Trophoblast cell (in vitro differentiated cells and primary cell): ENCODE measurements around the gene RNF208.

Experiments
- DNase-seq, 2 donors: peaks; one replicate each; pipeline ENCODE4 v3.0.0-alpha.2; 2016
- H2AFZ ChIP-seq: 2 replicates; pipeline ENCODE4 v1.6.1; 2013; ENCODE audit warnings: low read length, moderate library complexity, mild to moderate bottlenecking; ENCODE audit not compliant: insufficient read depth, poor library complexity
- H2AK5ac ChIP-seq: 2 replicates; pipeline ENCODE4 v1.6.1; 2013; ENCODE audit warnings: mild to moderate bottlenecking, low read length
- H2BK120ac ChIP-seq: 2 replicates; pipeline ENCODE4 v1.6.1; 2013; ENCODE audit warnings: low read length, mild to moderate bottlenecking, moderate library complexity; ENCODE audit not compliant: insufficient read depth, poor library complexity
- H2BK12ac ChIP-seq: 2 replicates; pipeline ENCODE4 v1.6.1; 2013; ENCODE audit warnings: mild to moderate bottlenecking, low read length, moderate library complexity
- H2BK5ac ChIP-seq: 2 replicates; pipeline ENCODE4 v1.6.1; 2013; ENCODE audit warnings: low read length, low read depth, moderate library complexity, mild to moderate bottlenecking; ENCODE audit not compliant: poor library complexity
- H3K14ac ChIP-seq: 2 replicates; pipeline ENCODE4 v1.6.1; 2013; ENCODE audit warnings: mild to moderate bottlenecking, low read length
- H3K18ac ChIP-seq: 2 replicates; pipeline ENCODE4 v1.6.1; 2013; ENCODE audit warnings: mild to moderate bottlenecking, low read length
- H3K23ac ChIP-seq: 2 replicates; pipeline ENCODE4 v1.6.1; 2013; ENCODE audit warnings: low read length
- H3K27ac ChIP-seq: 2 replicates; pipeline ENCODE4 v1.5.1; 2013; ENCODE audit warnings: low read depth, mild to moderate bottlenecking, inconsistent platforms, low read length, moderate library complexity
- H3K27me3 ChIP-seq: 2 replicates; pipeline ENCODE4 v1.6.1; 2013; ENCODE audit warnings: inconsistent platforms, mild to moderate bottlenecking, low read length, moderate library complexity; ENCODE audit not compliant: insufficient read depth
- H3K36me3 ChIP-seq, 2 experiments: 1 replicate in 1 of 2; 2 replicates in 1 of 2; pipeline ENCODE4 v1.6.1; 2013; ENCODE audit warnings: low read length in 2 of 2, mild to moderate bottlenecking in 2 of 2, moderate library complexity in 1 of 2; ENCODE audit not compliant: insufficient read depth in 2 of 2, control insufficient read depth in 1 of 2
- H3K4ac ChIP-seq: 2 replicates; pipeline ENCODE4 v1.6.1; 2013; ENCODE audit warnings: low read depth, mild to moderate bottlenecking, low read length, moderate library complexity
- H3K4me1 ChIP-seq, 2 experiments: 1 replicate in 1 of 2; 2 replicates in 1 of 2; pipeline ENCODE4 v1.6.1; 2013; ENCODE audit warnings: low read length in 2 of 2, mild to moderate bottlenecking in 2 of 2, moderate library complexity in 1 of 2; ENCODE audit not compliant: insufficient read depth in 2 of 2, control insufficient read depth in 1 of 2
- H3K4me2 ChIP-seq: 2 replicates; pipeline ENCODE4 v1.6.1; 2013; ENCODE audit warnings: inconsistent platforms, mild to moderate bottlenecking, low read length, moderate library complexity
- H3K4me3 ChIP-seq: 2 replicates; pipeline ENCODE4 v1.5.1; 2013; ENCODE audit warnings: mild to moderate bottlenecking, low read depth, low read length, inconsistent platforms
- H3K79me1 ChIP-seq: one replicate; pipeline ENCODE4 v1.6.1; 2013; ENCODE audit warnings: low read length
- H3K79me2 ChIP-seq: 2 replicates; pipeline ENCODE4 v1.6.1; 2013; ENCODE audit warnings: low read length, mild to moderate bottlenecking; ENCODE audit not compliant: control insufficient read depth, insufficient read depth, poor library complexity
- H3K9ac ChIP-seq: 2 replicates; pipeline ENCODE4 v1.6.1; 2013; ENCODE audit warnings: mild to moderate bottlenecking, low read length
- H3K9me3 ChIP-seq: 2 replicates; pipeline ENCODE4 v1.6.1; 2013; ENCODE audit warnings: low read depth, mild to moderate bottlenecking, control low read depth, inconsistent platforms, low read length; ENCODE audit not compliant: insufficient read depth
- H4K12ac ChIP-seq: 2 replicates; pipeline ENCODE4 v1.6.1; 2013; ENCODE audit warnings: low read depth, mild to moderate bottlenecking, low read length, moderate library complexity
- H4K8ac ChIP-seq: 2 replicates; pipeline ENCODE4 v1.6.1; 2013; ENCODE audit warnings: low read depth, mild to moderate bottlenecking, low read length, moderate library complexity
- H4K91ac ChIP-seq: one replicate; pipeline ENCODE4 v1.6.1; 2013; ENCODE audit warnings: low read depth, mild to moderate bottlenecking, low read length, moderate library complexity
- WGBS: extraction: QIAGEN DNeasy Blood & Tissue Kit; methylation state at CpG from one replicate; pipeline ENCODE4 v1.1.7; 2013; ENCODE audit warnings: missing lambda C conversion rate; ENCODE audit not compliant: insufficient read length, insufficient coverage; ENCODE audit errors: extremely low coverage; 5-methylcytosine and 5-hydroxymethylcytosine counted together

RNF208 gene

GRCh38 chr9:137194388-137194787 lies 27.7 kb downstream of the RNF208 start:
- Histone ChIP-seq H3K4me3 (no peak overlapping the region), H3K4ac (no peak overlapping the region), H3K9ac (no peak overlapping the region), H3K27me3 (no peaks in the 10 kb centered on the region), H2AK5ac (no peak overlapping the region), H3K9me3 (no peaks in the 10 kb centered on the region), H3K4me2 (no peak overlapping the region), H2AFZ (no peak overlapping the region), H3K79me1 (no peaks in the 10 kb centered on the region), H3K36me3 (peaks cover 27 to 31% of the 10 kb centered on the region in 2 experiments), H3K23ac (no peak overlapping the region), H3K14ac (no peak overlapping the region), H3K4me1 (peaks cover 14 to 27% of the 10 kb centered on the region in 2 experiments), H3K79me2 (peaks cover 2% of the 10 kb centered on the region), H4K8ac (no peak overlapping the region), H3K27ac (no peak overlapping the region), H2BK120ac (no peak overlapping the region), H2BK12ac (no peak overlapping the region), H2BK5ac (no peak overlapping the region), H4K12ac (no peak overlapping the region), H3K18ac (no peak overlapping the region), H4K91ac (no peak overlapping the region)
- WGBS: no CpG with 5 or more reads among the region's 16 CpGs
- DNase-seq: no peak

GRCh38 chr9:137193771-137194170 lies 28.3 kb downstream of the RNF208 start:
- Histone ChIP-seq H2AFZ (no peak overlapping the region), H3K4ac (no peak overlapping the region), H2BK5ac (no peak overlapping the region), H4K12ac (no peak overlapping the region), H3K79me2 (peaks cover 2% of the 10 kb centered on the region), H3K9me3 (no peaks in the 10 kb centered on the region), H3K4me2 (no peak overlapping the region), H3K4me3 (no peak overlapping the region), H2BK12ac (no peak overlapping the region), H3K27me3 (no peaks in the 10 kb centered on the region), H3K79me1 (no peaks in the 10 kb centered on the region), H4K91ac (no peak overlapping the region), H2AK5ac (no peak overlapping the region), H3K23ac (no peak overlapping the region), H3K9ac (no peak overlapping the region), H2BK120ac (no peak overlapping the region), H3K14ac (no peak overlapping the region), H3K36me3 (peaks cover 27 to 31% of the 10 kb centered on the region in 2 experiments), H3K4me1 (peaks cover 15 to 23% of the 10 kb centered on the region in 2 experiments), H4K8ac (no peak overlapping the region), H3K18ac (no peak overlapping the region), H3K27ac (no peak overlapping the region)
- no peak for DNase-seq
- no CpG with 5 or more reads among the region's 14 CpGs for WGBS

DNA sequence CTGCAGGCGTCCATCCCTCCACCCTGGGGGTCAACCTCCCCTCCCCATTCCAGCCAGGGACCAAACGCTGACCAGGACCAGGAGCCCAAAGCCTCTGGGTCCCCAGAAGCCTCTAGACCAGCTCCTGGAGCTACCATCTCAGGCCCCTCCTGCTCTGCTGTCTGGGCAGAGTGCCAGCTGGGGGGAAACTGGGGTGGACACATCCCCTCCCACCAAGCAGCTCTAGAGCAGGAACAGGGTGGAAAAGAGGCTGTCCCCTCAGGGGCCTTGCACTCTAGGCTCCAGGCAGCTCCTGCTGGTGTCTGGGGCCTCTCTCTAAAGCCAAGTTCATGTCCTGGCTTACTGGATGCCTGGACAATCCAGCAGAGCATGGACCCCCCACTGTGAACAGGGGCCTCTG lies 29.2 kb downstream of the RNF208 start:
- no peaks in the 10 kb centered on the region for H3K9me3 ChIP-seq
- no peak overlapping the region for H2AK5ac ChIP-seq
- peaks cover 8% of the 10 kb centered on the region for H3K79me2 ChIP-seq
- DNase-seq: no peak
- no peak overlapping the region for H2AFZ ChIP-seq
- no peak overlapping the region for H3K4me3 ChIP-seq
- H3K23ac ChIP-seq: no peak overlapping the region
- no peak overlapping the region for H4K12ac ChIP-seq
- H2BK5ac ChIP-seq: no peak overlapping the region
- H3K4me2 ChIP-seq: no peak overlapping the region
- H3K9ac ChIP-seq: no peak overlapping the region
- H3K27me3 ChIP-seq: no peaks in the 10 kb centered on the region
- H2BK120ac ChIP-seq: no peak overlapping the region
- H3K18ac ChIP-seq: no peak overlapping the region
- H4K91ac ChIP-seq: no peak overlapping the region
- H3K79me1 ChIP-seq: peaks cover 5% of the 10 kb centered on the region
- H2BK12ac ChIP-seq: no peak overlapping the region
- no peak overlapping the region for H3K14ac ChIP-seq
- peaks cover 27 to 31% of the 10 kb centered on the region in 2 experiments for H3K36me3 ChIP-seq
- H3K4me1 ChIP-seq: peaks cover 9 to 15% of the 10 kb centered on the region in 2 experiments
- no peak overlapping the region for H3K4ac ChIP-seq
- no peak overlapping the region for H3K27ac ChIP-seq
- no peak overlapping the region for H4K8ac ChIP-seq
- WGBS: no CpG with 5 or more reads among the region's 2 CpGs

GRCh38 chr9:137192448-137192780 lies 29.6 kb downstream of the RNF208 start:
- Histone ChIP-seq H3K4me2 (no peak overlapping the region), H2AFZ (no peak overlapping the region), H3K9ac (no peak overlapping the region), H3K14ac (no peak overlapping the region), H3K18ac (no peak overlapping the region), H3K27ac (no peak overlapping the region), H2AK5ac (no peak overlapping the region), H3K23ac (no peak overlapping the region), H2BK120ac (no peak overlapping the region), H4K91ac (no peak overlapping the region), H3K79me2 (peaks cover 8% of the 10 kb centered on the region), H4K12ac (no peak overlapping the region), H3K9me3 (no peaks in the 10 kb centered on the region), H3K27me3 (no peaks in the 10 kb centered on the region), H3K4ac (no peak overlapping the region), H3K4me1 (peaks cover 13 to 15% of the 10 kb centered on the region in 2 experiments), H3K36me3 (peaks cover 27 to 32% of the 10 kb centered on the region in 2 experiments), H2BK12ac (no peak overlapping the region), H3K4me3 (no peak overlapping the region), H4K8ac (no peak overlapping the region), H3K79me1 (peaks cover 5% of the 10 kb centered on the region), H2BK5ac (no peak overlapping the region)
- no peak for DNase-seq
- no CpG with 5 or more reads among the region's 10 CpGs for WGBS
